ENCODE data around the gene ZNF331. TPM values are rescaled to one million over a fixed set of nuclear protein-coding genes. Genes with fewer than 3 reads are reported as not detected.

ZNF331 gene
- total RNA-seq, result 19.5 and 26.8 TPM in 2 replicates

DNA sequence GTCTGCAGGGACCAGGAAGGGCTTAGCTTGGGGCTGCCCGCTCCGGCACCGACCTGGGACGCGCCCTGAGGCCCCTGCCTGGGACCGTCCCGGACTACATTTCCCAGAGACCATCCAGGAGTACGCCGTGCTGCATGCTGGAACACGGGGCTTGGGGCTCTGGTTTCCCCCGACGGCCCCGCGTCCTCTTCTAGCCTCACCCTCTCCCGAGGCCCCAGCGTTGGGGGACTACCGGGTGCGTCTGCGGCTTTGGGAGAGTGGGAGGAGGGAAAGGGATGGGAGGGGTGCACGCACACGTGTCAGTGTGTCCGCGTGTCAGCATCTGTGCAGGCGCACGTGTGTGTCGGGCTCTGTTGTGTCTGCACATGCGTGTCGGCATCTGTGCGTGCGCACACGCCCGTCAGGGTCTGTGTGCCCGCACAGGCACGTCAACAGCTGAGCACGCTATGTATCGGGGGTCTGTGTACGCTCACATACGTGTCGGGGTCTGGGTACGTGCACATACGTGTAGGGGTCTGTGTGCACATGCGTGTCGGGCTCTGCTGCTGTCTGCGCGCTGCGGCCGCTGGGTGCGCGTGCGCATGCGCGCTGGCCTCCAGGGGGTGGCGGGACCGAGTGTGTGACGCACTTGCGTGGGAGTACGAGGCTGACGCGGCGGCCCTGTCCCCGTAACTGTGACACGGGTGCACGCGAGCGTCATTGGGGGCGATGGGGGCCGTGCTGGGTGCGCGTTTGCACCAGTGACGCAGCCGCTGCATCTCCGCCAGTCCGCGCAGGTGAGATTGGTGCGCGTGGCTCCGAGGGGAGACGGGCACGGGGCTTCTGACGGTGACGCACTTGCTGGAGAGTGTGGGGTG lies at the start of gene ZNF331:
Gene ZNF331 (plus strand): TSS at position 625 of the 857 bp plus-strand sequence. CDS start 31,232 bp downstream, outside the sequence.

Other genes starting within 250 kb of the ZNF331 start
- 9.0 and 11.1 TPM in 2 replicates for gene ZNF845, start 204.4 kb upstream of the ZNF331 start, total RNA-seq
- 6.4 and 9.1 TPM in 2 replicates for gene ZNF525, start 172.4 kb upstream of the ZNF331 start, total RNA-seq
- gene ZNF765, start 143.0 kb upstream of the ZNF331 start, total RNA-seq, result 12.8 and 14.9 TPM in 2 replicates
- 12.9 and 16.6 TPM in 2 replicates for gene ZNF761, start 106.2 kb upstream of the ZNF331 start, total RNA-seq
- gene ZNF813, start 70.4 kb upstream of the ZNF331 start, total RNA-seq, result 4.4 and 4.9 TPM in 2 replicates
- gene DPRX, start 93.9 kb downstream of the ZNF331 start, total RNA-seq, result not detected in 2 replicates

Measured in articular chondrocyte of knee joint (primary cell).